CD1c-positive myeloid dendritic cell (primary cell): Measurements from ENCODE around the gene C22orf23.
"Not testable (repeated sequence)": the region's sequence is repeated elsewhere in the genome, so short reads cannot be mapped to it uniquely, and the experiment has no call there.

ENCODE experiments used
- DNase-seq: peaks from one replicate; pipeline ENCODE4 v3.0.0-alpha.2; 2016; ENCODE audit errors: extremely low spot score

The C22orf23 gene

GRCh38 chr22:37982151-37982785 is 28.9 kb upstream of the C22orf23 start:
- no peak for DNase-seq

DNA sequence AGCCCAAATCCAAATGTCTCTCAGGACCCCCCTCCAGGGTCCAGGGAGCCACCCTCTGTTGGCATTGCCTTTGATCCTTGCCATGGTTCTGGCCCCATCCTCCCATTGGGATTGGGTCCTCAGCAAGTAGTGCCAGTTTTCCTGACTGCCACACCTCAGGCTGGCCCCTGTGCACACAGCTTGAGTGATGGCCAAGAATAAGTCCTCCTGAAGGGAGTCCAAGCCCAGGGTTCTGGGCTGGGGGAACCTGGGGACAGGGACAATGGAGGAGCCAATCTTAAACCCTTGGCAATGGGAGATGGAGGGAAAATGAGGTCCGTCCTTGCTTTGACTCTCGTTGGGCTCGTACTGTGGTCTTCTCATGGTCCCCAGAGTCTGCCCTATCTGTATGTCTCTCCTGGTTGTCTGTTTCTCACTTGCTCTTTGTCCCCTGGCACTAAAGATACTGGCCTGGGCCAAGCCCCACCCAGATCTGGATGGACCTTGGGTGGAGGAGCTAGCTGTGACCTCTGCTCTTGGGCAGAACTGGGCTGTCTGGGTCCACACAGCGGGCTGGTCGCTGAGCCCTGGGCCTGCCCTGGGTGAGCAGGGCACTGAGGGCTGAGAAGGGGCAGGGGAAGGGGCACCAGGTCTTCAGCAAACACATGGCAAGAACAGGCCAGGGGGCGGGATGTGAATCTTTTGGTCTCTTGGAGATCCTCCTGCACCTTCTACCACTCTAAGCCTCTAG is 28.0 kb upstream of the C22orf23 start:
- no peak for DNase-seq

GRCh38 chr22:37979782-37980181 is 26.4 kb upstream of the C22orf23 start:
- DNase-seq = no peak

GRCh38 chr22:37976547-37976946 is 23.1 kb upstream of the C22orf23 start:
- DNase-seq = no peak

GRCh38 chr22:37976022-37976421 is 22.6 kb upstream of the C22orf23 start:
- not testable (repeated sequence) for DNase-seq

- DNase-seq = no peak
Measured at GRCh38 chr22:37975153-37975552, 21.8 kb upstream of the C22orf23 start.

DNA sequence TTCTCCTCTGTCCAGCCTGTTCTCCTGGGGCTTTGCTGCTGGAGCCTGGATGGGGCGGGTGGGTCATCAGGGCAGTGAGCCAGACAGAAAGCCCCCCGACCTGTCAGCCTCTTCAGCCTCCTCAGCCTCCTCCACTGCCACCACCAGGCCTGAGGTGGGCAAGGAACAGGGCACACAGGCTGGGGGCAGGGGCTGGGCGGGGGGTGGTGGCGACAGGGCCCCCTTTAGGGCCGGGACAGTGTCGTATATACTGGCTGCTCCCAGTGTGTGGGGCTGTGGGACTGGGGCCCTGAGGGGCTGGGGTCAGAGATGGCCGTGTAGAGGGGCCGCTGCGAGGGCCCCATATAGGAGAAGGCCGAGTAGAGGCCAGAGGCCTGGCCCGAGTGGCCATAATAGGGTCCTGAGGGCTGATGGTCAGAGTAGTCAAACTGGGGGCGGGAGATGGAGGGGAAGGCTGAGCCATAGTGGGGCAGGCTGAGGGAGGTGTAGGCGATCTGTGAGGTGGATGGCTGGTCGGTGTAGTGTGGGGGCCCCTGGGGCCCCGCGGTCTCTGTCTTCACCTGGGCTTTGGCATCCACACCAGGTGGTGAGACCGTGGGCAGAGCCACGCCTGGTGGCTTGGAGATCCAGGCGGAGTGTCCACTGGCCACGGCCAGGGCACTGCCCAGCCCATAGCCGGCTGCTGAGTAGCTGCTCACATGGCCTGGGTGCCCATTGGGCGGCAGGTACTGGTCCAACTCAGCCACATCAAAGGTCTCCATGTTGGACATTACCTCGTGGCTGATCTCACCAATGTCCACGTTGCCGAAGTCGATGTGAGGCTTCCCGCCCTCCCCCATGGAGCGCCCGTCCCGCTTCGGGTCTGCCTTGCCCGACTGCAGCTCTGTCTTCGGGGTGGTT is 20.1 kb upstream of the C22orf23 start:
- DNase-seq = no peak

DNA sequence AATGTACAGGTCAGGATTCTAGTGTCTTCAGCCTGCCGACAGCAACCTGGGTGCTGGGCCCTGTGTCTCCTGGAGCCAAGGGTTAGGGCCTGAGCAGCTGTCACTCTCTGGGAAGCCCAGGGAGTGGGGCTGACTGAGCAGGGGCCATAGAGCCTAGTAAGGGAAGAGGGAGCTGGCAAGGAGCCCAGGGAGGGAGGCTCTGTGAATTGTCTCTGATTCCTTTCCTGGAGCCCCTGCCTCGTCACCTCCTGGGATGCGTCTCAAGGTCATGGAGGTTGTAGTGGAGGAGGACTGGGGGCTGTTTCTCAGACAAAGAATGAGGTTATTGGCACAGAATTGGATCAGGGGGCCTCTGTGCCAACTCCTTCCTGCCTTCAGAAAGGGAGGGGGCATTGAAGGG is 19.1 kb upstream of the C22orf23 start:
- no peak for DNase-seq

DNA sequence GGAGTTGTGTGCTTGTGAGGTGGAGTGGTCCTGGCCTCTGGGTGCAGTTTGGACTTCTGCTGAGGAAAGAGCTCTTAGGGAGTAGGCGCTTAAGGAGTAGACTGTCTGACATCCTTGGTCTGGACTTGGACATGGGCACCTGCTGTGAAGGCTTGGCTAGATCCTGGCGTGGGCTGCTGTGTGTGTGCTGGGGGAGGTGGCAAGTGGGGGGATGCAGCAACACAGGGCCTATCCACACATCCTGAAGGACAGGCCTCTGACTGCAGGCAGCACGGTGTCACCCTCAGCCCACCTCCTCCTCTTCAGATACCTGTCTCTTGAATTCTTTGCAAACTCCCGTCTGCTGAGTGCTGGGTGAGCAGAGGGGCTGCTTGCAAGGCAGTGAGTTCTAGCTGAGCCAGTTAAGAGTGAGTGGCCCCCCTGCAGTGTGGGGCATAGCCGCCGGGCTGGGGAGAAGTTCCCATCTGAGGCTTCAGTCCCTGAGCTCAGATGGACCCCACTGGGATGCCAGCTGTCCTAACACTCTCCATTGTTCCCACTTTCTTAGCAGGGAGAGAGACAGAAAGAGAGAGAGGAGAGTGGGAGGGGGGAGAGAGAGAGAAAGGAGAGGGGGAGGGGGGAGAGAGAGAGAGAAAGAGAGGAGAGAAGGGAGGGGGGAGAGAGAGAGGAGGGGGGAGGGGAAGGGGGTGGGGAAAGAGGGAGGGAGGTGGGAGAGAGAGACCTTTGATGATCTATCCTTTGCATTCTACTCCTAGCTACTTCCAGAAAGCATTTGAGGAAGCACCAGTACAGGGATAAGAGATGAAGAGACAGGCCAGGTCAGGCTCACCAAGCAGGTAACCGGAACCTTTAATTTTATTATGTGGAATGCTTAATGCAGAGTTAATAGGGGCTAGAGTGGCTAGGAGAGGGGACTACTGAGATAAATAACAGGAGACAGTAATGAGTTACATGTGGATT is 18.4 kb upstream of the C22orf23 start:
- no peak for DNase-seq

DNA sequence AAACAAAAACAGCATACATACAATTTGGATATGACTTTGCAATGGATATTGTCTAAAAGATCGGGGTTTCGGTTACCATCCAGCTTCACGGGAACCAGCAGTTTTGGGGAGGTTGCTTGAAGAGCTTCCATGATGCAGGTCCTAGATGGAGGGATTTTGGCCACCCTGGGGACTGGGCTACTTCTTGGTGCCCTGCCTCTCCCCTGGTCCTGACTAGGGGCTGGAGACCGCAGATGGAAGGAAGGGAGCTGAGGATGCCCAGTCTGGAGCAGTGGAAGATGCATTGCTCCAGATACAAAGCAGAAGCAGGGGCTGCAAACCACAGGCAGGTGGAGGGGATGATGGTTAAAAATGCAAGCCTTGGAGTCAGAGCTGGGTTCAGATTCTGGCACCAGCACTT is 17.5 kb upstream of the C22orf23 start:
- no peak for DNase-seq

DNA sequence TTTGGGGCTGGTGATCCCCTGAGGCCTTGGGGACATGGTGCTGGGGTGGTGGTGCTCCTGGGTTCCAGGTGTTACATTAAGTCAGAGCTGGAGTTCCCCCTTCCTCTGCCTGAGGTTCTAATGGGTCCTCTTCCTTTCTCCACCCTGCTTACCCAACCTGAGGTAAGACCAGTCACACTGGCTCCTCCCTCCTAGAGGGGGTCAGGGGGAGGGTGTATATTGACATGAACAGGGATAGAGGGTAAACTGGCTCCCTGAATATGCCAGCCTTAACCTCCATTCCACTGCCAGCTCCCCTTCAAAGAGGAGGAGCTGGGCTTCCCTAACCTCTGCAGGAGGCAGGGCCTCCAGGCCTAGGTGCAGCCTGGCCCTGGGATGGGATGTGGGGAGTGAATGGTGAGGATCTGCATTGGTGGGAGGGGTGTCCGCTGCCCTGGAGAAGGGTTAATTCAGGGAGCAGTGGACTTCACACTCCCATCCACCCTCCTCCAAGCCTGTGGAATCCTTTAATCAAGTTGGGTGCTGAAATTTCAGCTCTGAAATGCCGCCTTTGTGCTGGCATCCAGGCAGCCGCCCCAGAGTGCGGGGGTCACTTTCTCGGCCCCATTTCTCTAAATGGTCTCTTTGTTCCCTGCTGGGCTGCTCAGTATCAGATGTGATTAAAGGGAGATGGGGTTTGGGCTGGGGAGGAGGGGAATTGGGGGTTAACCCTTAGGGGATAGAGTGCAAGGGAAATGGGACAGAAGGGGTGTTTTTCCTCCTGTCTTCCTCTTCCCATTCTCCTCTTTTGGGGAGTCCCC is 15.3 kb upstream of the C22orf23 start:
- no peak for DNase-seq

DNA sequence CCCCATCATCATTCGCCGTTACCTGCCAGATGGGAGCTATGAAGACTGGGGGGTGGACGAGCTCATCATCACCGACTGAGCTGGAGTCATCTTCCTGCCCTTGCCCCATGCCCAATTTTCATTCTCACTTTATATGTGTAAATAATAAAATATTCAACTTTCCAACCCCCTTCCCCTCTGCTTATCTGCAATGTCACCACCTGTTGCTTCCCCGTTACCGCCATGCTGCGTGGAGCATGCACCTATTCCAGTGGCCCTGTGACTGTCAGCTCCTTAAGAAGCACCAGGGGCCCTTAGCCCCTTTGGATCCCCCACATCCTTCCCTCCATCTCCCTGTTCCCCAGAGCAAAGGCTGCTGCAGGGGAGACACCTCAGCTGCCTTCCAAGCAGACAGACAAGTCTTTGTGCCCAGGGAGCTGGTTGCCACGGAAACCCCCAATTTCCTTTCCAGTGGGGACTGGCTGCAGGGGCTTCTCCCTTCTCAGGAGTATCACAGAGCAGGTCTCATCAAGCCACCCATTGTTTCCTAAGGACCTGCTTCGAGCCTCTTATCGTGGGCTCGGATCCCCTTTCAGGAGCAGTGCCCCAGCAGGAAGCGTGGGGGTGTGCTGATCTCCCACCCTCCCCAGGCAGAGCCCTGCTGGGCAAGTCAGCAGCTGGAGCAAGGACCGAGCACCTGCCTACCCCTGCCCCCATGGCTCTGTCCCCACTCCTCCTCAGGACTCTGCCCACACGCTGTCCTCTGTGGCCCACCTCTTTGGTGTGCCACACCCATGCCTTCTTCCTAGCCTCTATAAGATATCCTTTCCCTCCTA is 14.4 kb upstream of the C22orf23 start:
- no peak for DNase-seq

GRCh38 chr22:37967147-37967546 is 13.7 kb upstream of the C22orf23 start:
- no peak for DNase-seq

GRCh38 chr22:37965940-37966664 is 12.7 kb upstream of the C22orf23 start:
- DNase-seq = no peak

GRCh38 chr22:37961062-37961461 is 7.7 kb upstream of the C22orf23 start:
- DNase-seq = no peak

DNA sequence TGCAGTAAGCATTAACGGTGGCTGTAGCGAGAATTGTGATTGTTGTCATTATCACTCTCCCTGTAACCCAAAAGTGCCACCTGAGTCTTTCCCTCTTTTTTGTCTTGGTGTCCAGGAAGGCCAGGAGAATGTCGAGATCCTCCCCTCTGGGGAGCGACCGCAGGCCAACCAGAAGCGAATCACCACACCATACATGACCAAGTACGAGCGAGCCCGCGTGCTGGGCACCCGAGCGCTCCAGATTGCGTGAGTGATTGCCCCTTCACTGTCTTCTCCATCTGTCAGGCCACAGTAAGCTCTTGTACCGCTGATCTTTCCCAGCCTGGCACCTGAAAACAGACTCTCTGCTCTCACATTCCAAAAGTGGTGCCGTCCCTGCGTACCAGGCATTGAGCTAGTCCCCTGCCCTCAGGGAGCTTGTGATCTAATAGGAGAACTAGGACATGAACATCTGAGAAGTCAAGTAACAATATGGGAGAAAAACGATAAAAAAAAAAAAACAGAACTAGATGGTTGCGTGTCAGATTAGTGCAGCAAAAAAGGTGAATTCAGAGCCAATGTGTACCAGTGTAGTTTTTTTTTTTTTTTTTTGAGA is 5.9 kb upstream of the C22orf23 start:
- DNase-seq = no peak

GRCh38 chr22:37957232-37957631 is 3.8 kb upstream of the C22orf23 start:
- DNase-seq = no peak

DNA sequence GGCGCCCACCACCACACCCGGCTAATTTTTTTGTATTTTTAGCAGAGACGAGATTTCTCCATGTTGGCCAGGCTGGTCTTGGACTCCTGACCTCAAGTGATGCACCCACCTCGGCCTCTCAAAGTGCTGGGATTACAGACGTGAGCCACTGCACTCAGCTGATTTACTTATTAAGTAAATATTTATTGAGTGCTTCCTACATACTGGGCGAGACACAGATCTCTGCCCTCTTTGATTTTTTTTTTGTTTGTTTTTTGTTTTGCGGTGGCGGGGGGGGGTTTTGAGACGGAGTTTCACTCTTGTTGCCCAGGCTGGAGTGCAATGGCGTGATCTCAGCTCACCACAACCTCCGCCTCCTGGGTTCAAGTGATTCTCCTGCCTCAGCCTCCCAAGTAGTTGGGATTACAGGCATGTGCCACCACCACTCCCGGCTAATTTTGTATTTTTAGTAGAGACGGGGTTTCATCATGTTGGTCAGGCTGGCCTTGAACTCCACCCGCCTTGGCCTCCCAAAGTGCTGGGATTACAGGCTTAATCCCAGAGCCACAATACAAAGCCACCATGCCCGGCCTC is 2.5 kb upstream of the C22orf23 start:
- DNase-seq = not testable (repeated sequence)
